ENCODE data around the gene DUOXA2.
A peak's percentile ranks its signal among the peaks of the same experiment; 100 is the strongest.
"Not testable (repeated sequence)": the region's sequence is repeated elsewhere in the genome, so short reads cannot be mapped to it uniquely, and the experiment has no call there.

DUOXA2 gene

GRCh38 chr15:45114076-45114750 lies at the start of gene DUOXA2, which contains the start of gene DUOX2:
Gene DUOXA2 (plus strand): TSS chr15:45114326. CDS start chr15:45114606, 280 bp downstream.
Gene DUOX2 (minus strand): TSS chr15:45114172. CDS start chr15:45113411, 761 bp downstream.
- no peak for DNase-seq

- DNase-seq = no peak
Measured at GRCh38 chr15:45064386-45064785, 49.7 kb upstream of the DUOXA2 start.

GRCh38 chr15:45069942-45070360 lies 44.2 kb upstream of the DUOXA2 start:
- not testable (repeated sequence) for DNase-seq

GRCh38 chr15:45073602-45074001 lies 40.5 kb upstream of the DUOXA2 start:
- not testable (repeated sequence) for DNase-seq

- DNase-seq = not testable (repeated sequence)
Measured at GRCh38 chr15:45075440-45076320, 38.4 kb upstream of the DUOXA2 start.

- not testable (repeated sequence) for DNase-seq
Measured at GRCh38 chr15:45077391-45077790, 36.7 kb upstream of the DUOXA2 start.

GRCh38 chr15:45079201-45079600 lies 34.9 kb upstream of the DUOXA2 start:
- not testable (repeated sequence) for DNase-seq

- DNase-seq = not testable (repeated sequence)
Measured at GRCh38 chr15:45079628-45080246, 34.4 kb upstream of the DUOXA2 start.

- DNase-seq = not testable (repeated sequence)
Measured at GRCh38 chr15:45080593-45080992, 33.5 kb upstream of the DUOXA2 start.

- not testable (repeated sequence) for DNase-seq
Measured at GRCh38 chr15:45082412-45082811, 31.7 kb upstream of the DUOXA2 start.

- DNase-seq = no peak
Measured at GRCh38 chr15:45083223-45083622, 30.9 kb upstream of the DUOXA2 start.

- DNase-seq = no peak
Measured at GRCh38 chr15:45084163-45084562, 30.0 kb upstream of the DUOXA2 start.

GRCh38 chr15:45087513-45087912 lies 26.6 kb upstream of the DUOXA2 start:
- DNase-seq = no peak

- peak; percentile 63 for DNase-seq
Measured at GRCh38 chr15:45088801-45089711, 25.1 kb upstream of the DUOXA2 start.

- no peak for DNase-seq
Measured at GRCh38 chr15:45089712-45090373, 24.3 kb upstream of the DUOXA2 start.

GRCh38 chr15:45091161-45091560 lies 23.0 kb upstream of the DUOXA2 start:
- DNase-seq = no peak

- DNase-seq = no peak
Measured at GRCh38 chr15:45091576-45091975, 22.6 kb upstream of the DUOXA2 start.

- DNase-seq = no peak
Measured at GRCh38 chr15:45093013-45093412, 21.1 kb upstream of the DUOXA2 start.

- no peak for DNase-seq
Measured at GRCh38 chr15:45093622-45094357, 20.3 kb upstream of the DUOXA2 start.

GRCh38 chr15:45094358-45094730 lies 19.8 kb upstream of the DUOXA2 start:
- DNase-seq = no peak

GRCh38 chr15:45095661-45096060 lies 18.5 kb upstream of the DUOXA2 start:
- DNase-seq = no peak

Measured in islet precursor cell (in vitro differentiated cells).